HG02610 (cell line): ENCODE results near the gene GLT6D1.

ENCODE experiments used
- ATAC-seq: cut with Tn5 transposase; IDR thresholded peaks from one replicate; pipeline ENCODE4 v1.9.1; 2021; ENCODE audit warnings: mild to moderate bottlenecking, moderate library complexity; ENCODE audit not compliant: unreplicated experiment

The GLT6D1 gene

GRCh38 chr9:135624282-135624681, 15.1 kb downstream of the GLT6D1 start:
- no peak for ATAC-seq

GRCh38 chr9:135622415-135623020, 16.8 kb downstream of the GLT6D1 start:
- ATAC-seq = no peak

- ATAC-seq = no peak
Observed at GRCh38 chr9:135620558-135620957, 18.8 kb downstream of the GLT6D1 start.

- no peak for ATAC-seq
Observed at GRCh38 chr9:135619599-135619886, 19.8 kb downstream of the GLT6D1 start.

GRCh38 chr9:135618866-135619598, 20.3 kb downstream of the GLT6D1 start:
- ATAC-seq = no peak

GRCh38 chr9:135617991-135618411, 21.3 kb downstream of the GLT6D1 start:
- no peak for ATAC-seq

- no peak for ATAC-seq
Observed at GRCh38 chr9:135617538-135617900, 21.8 kb downstream of the GLT6D1 start.

GRCh38 chr9:135616619-135617537, 22.5 kb downstream of the GLT6D1 start:
- ATAC-seq = no peak

- no peak for ATAC-seq
Observed at GRCh38 chr9:135615666-135616618, 23.4 kb downstream of the GLT6D1 start.

- ATAC-seq = no peak
Observed at GRCh38 chr9:135614821-135615665, 24.3 kb downstream of the GLT6D1 start.

GRCh38 chr9:135613946-135614805, 25.2 kb downstream of the GLT6D1 start:
- no peak for ATAC-seq

- ATAC-seq = no peak
Observed at GRCh38 chr9:135612981-135613910, 26.1 kb downstream of the GLT6D1 start.

- ATAC-seq = no peak
Observed at GRCh38 chr9:135612437-135612836, 26.9 kb downstream of the GLT6D1 start.

- ATAC-seq = no peak
Observed at GRCh38 chr9:135611875-135612209, 27.5 kb downstream of the GLT6D1 start.

GRCh38 chr9:135611142-135611874, 28.0 kb downstream of the GLT6D1 start:
- ATAC-seq = no peak

GRCh38 chr9:135610290-135611141, 28.8 kb downstream of the GLT6D1 start:
- ATAC-seq = no peak
